Stomach (tissue), 4 donors: ENCODE measurements around the gene WNK2.

Experiments used
- CTCF ChIP-seq, 7 experiments: fragments of 450-650 bp in 4 of 7; fragments of 200-600 bp in 3 of 7; sonication (generic) in 3 of 7; IDR thresholded peaks; one replicate each; pipeline ENCODE4 v1.5.1; 2016 to 2019; ENCODE audit warnings: antibody characterized with exemption in 7 of 7, control low read depth in 2 of 7, mild to moderate bottlenecking in 1 of 7
- POLR2A ChIP-seq, 4 donors: fragments of 450-650 bp; IDR thresholded peaks; one replicate each; pipeline ENCODE4 v1.6.1; 2016; ENCODE audit warnings: antibody characterized with exemption in 4 of 4, control low read depth in 2 of 4, mild to moderate bottlenecking in 1 of 4, moderate library complexity in 1 of 4
- POLR2AphosphoS5 ChIP-seq, 3 donors: sonication (generic); formaldehyde crosslinking; IDR thresholded peaks; one replicate each; pipeline ENCODE4 v1.6.1; 2016; ENCODE audit warnings: antibody characterized with exemption in 3 of 3

GRCh38 chr9:93237540-93237939 is 53.6 kb downstream of the WNK2 start:
- TF ChIP-seq POLR2A (IDR thresholded peaks at IDR 0.05), result no peak
- no peak for TF ChIP-seq CTCF (IDR thresholded peaks at IDR 0.05)
- TF ChIP-seq POLR2AphosphoS5 (IDR thresholded peaks at IDR 0.05), result no peak
